OCI-LY7 (cell line): Measurements from ENCODE around the gene CPNE4.

Experiments used
- EZH2phosphoT487 ChIP-seq: fragments of 200-600 bp; sonication (generic); IDR thresholded peaks from 2 replicates; pipeline ENCODE4 v1.6.1; 2018; ENCODE audit warnings: low read depth, borderline replicate concordance, mild to moderate bottlenecking, mixed run types, antibody characterized with exemption, low read length, moderate library complexity, mixed read lengths
- TF ChIP-seq, protein P1 (sequence below): fragments of 200-600 bp; sonication (generic); conservative IDR thresholded peaks from 2 replicates; pipeline ENCODE4 v1.5.1; 2014; ENCODE audit warnings: mild to moderate bottlenecking, antibody characterized with exemption, low read length, moderate library complexity, mixed read lengths

- TF ChIP-seq, protein P1, sequence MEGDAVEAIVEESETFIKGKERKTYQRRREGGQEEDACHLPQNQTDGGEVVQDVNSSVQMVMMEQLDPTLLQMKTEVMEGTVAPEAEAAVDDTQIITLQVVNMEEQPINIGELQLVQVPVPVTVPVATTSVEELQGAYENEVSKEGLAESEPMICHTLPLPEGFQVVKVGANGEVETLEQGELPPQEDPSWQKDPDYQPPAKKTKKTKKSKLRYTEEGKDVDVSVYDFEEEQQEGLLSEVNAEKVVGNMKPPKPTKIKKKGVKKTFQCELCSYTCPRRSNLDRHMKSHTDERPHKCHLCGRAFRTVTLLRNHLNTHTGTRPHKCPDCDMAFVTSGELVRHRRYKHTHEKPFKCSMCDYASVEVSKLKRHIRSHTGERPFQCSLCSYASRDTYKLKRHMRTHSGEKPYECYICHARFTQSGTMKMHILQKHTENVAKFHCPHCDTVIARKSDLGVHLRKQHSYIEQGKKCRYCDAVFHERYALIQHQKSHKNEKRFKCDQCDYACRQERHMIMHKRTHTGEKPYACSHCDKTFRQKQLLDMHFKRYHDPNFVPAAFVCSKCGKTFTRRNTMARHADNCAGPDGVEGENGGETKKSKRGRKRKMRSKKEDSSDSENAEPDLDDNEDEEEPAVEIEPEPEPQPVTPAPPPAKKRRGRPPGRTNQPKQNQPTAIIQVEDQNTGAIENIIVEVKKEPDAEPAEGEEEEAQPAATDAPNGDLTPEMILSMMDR, result no peak
- no peak for TF ChIP-seq EZH2phosphoT487
Measured at GRCh38 chr3:131561511-131561910, 473.3 kb downstream of the CPNE4 start.
